SK-N-MC (cell line): Measurements from ENCODE around the gene DNAH17.

ENCODE experiments used
- EZH2 ChIP-seq: fragments of 200-600 bp; sonication (generic); IDR thresholded peaks from one replicate; pipeline ENCODE4 v1.6.1; 2017; ENCODE audit warnings: antibody characterized with exemption
- FOXP2 ChIP-seq: optimal IDR thresholded peaks from 2 replicates; pipeline ENCODE3; 2011; ENCODE audit warnings: mild to moderate bottlenecking, moderate library complexity; ENCODE audit not compliant: insufficient read depth; ENCODE audit errors: extremely low read length, control extremely low read depth
- POLR2AphosphoS5 ChIP-seq: IDR thresholded peaks from 2 replicates; pipeline ENCODE4 v1.6.1; 2012; ENCODE audit warnings: mild to moderate bottlenecking, low read depth, low read length, borderline replicate concordance

DNA sequence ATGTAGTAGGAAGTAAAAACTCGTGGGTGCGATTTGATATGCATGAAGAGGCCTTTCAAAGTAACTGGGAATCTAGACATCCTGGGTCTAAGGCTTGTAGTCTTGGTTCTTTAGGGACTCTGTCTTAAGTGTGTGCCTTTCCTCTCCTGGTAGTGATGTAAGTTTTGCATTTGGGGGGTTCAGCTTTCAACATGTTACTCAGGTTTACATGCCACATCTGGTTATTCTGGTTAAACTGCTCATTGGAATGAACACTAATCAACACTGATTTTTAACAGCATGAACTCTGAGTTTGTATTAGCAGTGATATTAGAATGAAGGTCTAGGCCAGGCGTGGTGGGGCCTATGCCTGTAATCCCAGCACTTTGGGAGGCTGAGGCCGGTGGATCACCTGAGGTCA is 183.6 kb downstream of the DNAH17 start:
- TF ChIP-seq POLR2AphosphoS5 = no peak
- no peak for TF ChIP-seq EZH2
- no peak for TF ChIP-seq FOXP2
